Stimulated activated CD8-positive, alpha-beta memory T cell treated with anti-CD3 and anti-CD28 coated beads, Interleukin-15, amount 100 ng/mL, for 24 hours (primary cell): ENCODE measurements around the gene ZFHX2.
"Not testable (repeated sequence)": the region's sequence is repeated elsewhere in the genome, so short reads cannot be mapped to it uniquely, and the experiment has no call there.

ENCODE experiments used
- DNase-seq: peaks from one replicate; pipeline ENCODE4 v3.0.0-alpha.2; 2020; ENCODE audit warnings: low read depth

Gene ZFHX2

DNA sequence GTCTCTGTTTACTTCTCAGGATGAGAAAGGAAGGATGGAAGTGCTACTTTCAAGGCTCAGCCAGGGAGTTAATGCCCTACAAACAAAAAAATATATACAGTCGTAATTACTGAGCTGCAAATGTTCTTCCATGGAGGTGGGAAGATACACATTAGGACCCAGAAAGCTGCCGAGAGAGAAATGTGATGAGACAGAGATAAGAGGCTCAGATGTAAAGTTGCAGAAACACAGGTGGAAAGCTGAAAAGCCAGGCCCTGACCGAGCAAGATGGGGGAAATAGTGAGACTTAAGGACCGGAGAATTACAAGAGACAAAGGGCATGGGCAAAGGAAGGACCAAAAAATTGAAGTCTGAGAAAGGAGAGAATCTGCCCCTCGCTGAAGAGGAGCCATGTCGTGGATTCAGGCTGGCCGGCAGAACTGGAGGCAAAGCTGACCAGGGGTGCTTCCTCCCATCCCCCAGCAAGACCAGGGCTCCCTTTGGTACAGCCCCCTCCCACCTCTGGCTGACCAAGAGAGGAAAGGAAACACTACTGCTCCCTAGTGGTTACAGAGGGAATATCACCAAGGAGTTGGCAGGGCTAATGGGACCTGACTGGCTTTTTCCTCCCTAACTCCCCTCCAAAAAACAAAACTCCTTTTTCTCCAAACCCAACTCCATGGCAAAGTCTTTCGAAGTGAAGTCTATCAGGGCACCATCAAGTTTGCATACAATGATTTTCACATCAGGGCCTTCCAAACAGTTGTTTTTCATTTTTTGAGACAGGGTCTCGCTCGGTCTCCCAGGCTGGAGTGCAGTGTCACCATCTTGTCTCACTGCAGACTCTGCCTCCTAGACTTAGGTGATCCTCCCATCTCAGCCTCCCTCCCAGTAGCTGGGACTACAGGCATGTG lies 12.1 kb downstream of the ZFHX2 start:
- no peak for DNase-seq

DNA sequence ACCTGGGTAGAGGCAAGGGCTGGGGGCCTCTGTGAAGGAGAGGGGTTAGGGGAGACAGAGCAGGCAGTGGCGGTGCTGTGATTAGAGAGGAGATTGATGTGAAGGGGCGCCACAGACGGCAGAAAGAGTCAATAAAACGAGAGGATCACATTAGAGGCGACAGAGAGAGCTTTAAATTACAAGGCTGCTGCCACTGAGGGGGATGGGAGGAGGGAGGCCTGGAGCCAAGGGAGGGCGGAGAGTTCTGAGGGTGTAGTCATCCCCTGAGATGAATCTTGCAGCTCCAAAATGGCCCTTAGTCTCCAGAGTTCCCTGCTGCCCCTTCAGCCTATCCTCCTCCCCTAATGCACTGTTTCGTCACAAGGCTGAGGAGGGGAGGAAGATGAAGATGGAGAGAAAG lies 12.8 kb downstream of the ZFHX2 start:
- DNase-seq = no peak

DNA sequence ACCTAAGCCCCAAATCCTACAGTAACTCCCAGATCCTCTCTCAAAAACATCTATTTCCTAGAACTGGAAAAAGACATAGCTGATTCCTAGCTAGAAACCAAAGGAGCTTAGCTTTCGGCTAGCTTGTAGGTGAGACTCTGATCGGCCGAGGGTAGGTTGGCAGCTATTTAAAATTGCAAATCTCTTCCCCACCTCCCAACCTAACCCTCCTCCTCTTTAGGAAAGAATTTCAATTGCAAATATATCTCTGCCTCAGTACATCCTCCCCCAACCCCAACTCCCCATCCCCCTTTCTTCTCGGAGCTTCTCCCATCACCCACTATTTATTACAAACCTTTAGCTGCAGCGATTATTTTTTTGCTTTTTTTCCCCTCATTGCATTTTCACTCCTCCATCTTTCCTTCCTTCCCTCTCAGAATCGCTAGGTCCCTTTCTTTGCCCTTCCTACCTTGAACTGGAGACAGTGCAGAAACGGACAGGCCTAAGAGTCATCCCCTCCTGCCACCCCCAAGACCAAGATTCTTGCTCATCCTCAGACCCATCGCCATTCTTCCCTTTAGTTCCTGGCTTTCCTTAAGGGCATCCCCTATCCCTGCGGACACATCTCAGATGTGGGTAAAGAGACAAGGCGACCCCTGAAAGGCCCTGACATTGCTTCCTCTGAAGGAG lies 13.4 kb downstream of the ZFHX2 start:
- no peak for DNase-seq

DNA sequence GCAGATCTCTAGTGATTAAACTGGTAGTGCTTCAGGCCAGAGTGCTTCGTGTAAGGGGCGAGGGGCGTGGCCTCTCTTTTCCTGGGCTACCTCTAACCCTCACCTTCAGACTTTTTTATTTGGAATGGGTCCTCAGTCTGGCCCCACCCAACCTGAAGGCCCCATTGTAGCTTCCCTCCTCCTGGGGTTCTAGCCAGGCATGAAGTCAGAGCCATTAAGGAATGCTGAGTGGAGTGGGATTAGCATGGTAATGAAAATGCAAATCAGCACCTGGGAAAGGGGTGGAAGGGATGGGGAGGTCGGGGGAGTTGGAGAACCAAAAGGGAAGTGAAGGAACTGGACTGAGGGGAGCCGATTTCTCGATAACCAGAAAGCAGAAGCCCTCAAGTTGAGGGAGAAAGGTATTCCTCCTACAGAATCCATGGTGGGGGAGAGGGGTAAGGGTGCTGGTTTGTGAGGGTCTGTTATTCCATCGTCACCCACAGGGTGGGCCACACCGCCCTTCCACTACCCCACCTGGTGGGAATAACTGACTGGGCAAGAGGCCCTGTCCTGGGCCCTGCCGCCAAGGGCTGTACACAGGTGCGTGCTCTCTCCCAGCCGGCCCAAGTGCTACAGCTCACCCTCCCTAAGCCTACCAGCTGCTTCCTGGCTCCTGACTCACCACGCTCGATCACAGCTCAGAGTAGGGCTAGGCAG lies 14.1 kb downstream of the ZFHX2 start:
- no peak for DNase-seq

DNA sequence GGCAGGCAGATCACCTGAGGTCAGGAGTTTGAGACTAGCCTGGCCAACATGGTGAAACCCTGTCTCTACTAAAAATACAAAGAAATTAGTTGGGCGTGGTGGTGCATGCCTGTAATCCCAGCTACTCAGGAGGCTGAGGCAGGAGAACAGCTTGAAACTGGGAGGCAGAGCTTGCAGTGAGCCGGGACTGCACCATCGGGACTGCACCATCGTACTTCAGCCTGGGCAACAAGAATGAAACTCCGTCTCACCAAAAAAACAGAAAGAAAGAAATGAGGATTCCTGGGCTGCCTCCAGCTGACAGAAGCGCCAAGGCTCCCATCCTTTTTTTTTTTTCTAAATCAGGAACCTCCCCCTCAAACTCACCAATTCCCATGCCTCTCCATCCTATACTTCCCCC lies 14.7 kb downstream of the ZFHX2 start:
- DNase-seq = not testable (repeated sequence)

DNA sequence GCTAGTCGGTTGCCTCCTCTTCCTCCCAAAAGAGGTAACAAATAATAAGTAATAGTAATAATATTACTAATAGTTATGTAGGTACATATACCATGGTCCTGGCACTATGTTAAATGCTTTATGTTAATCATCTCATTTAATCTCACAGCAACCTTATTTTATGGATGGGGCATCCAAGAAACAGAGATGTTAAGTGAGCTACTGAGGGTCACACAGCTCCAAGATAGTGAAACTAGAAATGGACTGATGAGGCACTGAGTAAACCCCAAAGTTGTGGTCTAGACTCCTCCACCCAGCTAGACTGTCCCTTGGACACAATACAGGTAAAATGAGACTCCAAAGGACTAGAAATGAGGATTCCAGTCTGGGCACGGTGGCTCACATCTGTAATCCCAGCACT lies 15.1 kb downstream of the ZFHX2 start:
- DNase-seq = no peak

DNA sequence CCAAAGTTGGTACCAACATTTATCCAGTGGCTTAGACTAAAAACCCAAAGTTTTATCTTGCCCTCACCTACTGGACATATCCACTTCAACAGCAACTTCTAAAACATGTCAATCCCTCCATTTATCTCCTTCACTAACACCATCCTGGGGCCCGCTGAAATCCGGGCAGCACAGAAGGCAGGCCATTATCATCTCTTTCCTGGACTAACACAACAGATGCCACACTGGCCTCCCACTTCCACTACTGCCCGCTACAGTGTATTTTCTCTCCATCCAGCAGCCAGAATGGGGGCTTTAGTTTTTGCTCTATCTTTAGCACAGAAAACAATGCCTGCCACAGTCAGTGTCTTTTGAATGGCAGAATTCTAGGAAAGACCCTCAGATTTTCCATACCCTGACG lies 15.6 kb downstream of the ZFHX2 start:
- no peak for DNase-seq

DNA sequence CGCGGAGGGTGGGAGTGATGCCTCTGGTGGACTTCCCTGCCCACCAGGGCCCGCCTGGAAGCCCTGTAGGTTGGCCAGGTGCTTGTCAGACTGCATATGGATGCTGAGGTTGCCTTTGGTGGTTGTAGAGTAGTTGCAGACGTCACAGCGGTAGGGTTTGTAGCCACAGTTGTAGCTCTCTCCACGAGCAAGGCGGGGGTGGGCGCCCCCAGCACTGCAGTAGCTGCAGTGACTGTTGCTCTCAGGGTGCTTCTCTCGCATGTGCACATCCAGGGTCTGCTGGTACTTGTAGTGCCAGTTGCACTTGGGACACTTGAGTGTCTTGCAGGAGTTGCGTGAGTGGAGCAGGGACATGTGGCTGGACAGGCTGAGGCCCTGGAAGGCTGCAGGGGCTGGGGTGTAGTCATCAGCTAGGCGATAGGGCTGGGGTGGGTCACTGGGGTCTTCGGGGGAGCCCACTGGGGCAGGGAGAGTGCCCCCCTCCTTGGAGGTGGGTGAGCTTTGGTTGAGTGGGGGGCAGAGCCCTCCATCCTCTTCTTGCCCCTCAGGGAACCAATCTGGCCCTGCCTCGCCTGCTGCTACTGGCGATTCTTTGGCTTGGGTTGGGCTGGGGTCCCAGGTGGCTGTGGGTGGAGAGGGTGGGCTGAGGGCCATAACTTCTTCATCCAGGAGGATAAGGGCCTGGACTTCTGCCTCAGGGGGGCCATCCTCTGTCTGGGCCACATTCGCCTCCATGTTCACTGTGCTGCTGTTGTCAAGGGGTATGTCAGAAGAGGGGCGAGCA lies 17.7 kb downstream of the ZFHX2 start:
- DNase-seq = no peak

DNA sequence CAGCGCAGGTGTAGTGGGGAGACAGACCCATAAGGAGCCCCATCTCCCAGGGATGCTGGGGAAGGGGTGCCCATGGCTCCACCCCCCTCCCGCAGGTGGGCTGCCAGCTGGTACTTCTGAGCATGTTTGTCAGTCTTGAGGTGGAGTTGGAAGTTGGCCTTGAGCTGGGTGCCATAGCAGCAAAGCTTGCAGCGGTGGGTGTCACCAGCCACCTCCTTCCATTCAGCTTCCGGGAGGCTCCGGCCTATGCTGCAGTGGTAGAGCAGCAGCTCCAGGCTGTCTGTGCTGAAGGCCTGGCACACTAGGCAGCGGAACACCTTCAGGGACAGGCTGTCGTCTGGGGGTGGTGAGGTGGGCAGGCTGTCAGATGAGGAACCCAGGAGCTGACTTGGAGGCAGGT lies 18.9 kb downstream of the ZFHX2 start:
- DNase-seq = no peak

DNA sequence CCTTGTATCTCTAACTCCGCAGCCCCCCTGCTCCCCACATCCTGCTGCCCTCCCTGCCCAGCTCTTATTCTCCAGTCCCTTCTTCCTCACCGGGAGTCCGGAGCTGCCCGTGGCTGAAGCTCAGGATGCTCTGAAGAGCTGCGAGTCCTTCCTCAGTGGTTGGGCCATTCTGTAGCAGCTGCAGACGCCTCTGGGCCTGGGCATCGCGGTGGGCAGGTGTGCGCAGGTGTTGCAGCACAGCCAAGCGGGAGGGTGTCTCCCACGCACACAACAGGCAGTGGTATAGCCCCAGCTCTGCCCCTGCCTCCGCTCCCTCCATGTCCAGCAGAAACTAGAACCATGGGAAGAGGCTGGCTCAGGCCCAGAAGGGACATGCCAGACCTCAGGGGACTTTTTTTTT lies 20.2 kb downstream of the ZFHX2 start:
- DNase-seq = no peak

DNA sequence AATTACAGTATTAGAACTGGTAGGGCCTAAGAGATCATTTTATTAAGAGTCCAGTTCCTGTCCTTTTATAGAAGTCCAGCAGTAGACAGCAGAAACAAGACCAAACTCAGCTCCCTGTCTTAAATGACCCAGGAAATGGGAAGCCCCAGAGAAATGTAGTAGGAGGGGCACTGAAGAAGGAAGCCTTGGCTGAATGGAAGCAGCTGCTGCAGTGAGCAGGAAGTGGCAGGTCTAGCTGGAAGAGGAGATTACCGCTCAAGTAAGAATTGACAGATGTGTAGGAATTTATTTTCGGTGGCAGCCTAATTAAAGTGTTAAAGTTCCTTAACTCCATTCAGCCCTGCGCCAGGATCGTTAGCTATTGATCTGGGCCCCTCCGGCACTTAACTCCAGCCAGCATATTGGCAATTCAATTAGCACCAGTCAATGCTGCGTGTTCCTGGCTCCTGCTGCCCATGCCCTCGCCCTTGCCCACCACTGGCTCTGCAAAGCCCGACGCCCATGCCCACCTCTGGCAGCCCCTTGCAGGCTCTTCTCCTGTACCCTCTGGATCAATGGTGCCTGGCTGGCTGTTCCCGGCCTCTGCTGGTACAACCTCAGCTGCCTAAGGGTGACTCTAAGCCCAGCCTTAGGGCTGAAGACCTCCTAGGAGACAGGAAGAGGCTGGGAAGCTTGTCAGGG lies 21.1 kb downstream of the ZFHX2 start:
- no peak for DNase-seq

DNA sequence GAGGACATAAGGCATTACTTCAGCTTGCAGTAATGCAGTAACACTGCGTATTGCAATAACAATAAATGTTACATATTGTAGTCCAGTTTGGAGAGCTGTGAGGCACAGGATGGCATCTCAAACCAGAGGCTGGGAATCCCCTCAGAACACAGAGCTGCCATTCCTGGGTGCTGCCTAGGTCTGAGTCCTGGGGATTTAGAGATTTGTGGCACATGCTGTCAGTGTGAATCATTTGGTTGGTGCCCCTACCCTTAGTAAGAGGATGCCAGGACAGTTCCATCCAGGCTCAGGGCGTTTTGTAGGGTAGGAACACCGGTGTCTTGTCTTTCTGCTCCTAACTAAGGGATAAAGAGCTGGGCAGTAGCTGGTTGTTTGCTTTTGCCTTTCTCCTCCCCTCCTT lies 22.5 kb downstream of the ZFHX2 start:
- DNase-seq = no peak

DNA sequence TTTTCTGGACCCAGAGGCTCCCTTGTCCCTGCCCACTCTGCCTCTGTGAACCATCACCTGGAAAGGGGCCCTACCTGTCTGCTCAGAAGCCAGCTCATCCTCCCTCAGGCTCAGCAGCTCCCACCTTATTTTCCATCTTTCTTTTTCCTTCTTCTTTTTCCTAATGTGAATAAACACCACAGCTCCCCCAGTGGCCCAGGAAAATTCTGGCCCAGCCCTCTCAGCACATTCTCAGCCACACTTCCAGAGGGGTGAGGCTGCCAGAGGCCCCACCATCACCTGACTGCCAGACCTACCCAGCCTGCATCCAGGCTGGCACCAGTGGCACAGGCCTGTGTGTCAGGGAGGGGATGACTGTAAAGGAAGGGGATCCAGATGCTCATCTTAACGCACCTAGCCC lies 23.0 kb downstream of the ZFHX2 start:
- no peak for DNase-seq

DNA sequence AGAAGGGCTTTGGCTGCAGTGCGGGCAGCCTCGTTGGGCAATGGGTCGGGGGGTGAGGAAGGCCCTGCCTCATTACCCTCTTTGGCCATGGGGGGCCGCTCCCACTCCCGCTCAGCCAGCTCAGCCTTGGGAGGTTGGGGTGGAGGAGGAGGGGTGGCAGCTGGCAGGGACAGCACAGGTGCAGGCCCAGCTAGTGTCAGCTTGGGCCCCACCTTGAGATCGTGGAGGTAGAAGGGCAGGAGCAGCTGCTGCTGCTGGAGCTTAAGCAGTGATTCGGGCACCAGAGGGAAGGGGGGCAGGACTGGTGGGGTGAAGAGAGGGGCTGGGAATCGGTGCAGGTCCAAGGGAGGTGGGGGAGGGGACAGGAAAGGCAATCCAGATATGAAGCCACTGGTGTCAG lies 26.0 kb downstream of the ZFHX2 start:
- no peak for DNase-seq

DNA sequence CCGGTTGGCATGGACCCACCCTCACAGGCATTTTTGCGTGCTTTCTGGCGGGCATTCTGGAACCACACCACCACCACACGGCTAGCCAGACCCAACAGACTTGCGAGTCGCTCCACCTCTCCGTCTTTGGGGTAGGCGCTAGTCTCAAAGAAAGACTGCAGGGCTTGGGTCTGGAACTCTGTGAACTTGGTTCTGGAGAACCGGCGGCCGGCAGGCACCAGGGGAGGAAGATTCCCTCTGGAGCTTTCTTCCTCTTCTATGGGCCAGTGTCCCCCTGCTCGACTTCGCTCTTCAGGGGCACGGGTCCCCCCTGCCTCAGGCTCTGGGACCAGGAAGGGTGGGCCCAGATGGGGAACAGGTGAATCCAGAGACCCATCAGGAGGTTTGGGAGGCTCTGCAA lies 26.6 kb downstream of the ZFHX2 start:
- no peak for DNase-seq

DNA sequence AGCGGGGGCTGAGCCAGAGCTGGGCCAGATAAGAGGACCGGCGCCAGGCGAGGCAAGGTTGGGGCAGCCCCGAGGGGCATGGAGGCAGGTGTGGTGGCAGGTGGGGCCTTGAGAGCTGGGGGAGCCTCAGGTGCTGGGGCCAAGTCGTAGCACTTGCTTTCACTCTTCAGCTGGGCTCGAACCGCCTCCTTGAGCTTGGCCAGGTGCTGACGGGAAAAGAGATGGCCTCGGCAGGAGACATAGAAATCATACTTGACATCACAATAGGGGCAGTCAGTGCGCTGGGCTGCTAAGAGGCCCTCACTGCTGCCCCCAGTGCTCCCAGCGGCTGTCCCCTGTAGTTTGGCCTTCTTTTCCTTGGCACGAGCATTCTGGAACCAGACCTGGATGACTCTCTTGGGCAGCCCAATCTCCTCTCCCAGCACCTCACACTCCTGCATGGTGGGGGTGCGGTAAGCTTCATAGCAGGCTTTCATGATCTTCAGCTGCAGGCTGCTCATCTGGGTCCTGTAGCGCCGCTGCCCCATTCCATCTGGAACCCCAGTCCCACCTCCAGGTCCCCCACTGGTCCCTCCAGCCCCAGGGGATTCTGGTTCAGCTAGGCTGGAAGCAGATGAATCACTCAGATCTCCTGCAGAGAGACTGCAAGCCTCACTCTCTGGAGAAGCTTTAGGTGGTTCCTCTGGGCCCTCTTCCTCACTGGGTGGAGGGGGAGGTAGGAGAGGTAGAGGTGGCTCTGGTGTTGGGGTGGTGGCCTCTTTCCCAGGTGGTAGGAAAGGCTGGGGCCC lies 28.1 kb downstream of the ZFHX2 start:
- DNase-seq = no peak

DNA sequence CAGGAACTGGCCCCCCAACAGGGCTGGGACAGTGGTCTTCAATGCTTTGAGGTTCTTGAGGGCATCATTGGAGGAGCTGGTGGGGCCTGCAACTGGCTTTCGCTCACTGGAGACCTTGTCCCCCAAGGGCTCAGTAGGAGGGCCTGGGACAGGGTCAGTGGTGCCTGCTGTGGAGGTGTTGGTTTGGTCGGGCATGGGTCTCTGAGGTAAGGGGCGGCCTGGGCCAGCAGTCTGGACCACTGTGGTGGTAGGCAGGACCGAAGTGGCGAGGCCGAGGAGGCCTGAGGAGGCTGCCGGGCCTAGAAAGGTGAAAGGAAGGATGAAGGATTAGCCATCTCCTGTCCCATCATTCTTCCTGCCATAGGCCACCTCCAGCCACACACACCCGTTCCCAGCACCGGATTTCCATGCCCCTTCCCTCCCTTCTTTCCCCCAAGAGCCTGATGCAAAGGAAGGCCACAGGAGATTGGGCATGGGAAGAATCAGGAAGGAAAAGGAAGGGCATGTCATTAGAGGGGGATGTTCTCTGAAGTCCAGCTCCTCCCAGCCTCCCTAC lies 28.8 kb downstream of the ZFHX2 start:
- no peak for DNase-seq

DNA sequence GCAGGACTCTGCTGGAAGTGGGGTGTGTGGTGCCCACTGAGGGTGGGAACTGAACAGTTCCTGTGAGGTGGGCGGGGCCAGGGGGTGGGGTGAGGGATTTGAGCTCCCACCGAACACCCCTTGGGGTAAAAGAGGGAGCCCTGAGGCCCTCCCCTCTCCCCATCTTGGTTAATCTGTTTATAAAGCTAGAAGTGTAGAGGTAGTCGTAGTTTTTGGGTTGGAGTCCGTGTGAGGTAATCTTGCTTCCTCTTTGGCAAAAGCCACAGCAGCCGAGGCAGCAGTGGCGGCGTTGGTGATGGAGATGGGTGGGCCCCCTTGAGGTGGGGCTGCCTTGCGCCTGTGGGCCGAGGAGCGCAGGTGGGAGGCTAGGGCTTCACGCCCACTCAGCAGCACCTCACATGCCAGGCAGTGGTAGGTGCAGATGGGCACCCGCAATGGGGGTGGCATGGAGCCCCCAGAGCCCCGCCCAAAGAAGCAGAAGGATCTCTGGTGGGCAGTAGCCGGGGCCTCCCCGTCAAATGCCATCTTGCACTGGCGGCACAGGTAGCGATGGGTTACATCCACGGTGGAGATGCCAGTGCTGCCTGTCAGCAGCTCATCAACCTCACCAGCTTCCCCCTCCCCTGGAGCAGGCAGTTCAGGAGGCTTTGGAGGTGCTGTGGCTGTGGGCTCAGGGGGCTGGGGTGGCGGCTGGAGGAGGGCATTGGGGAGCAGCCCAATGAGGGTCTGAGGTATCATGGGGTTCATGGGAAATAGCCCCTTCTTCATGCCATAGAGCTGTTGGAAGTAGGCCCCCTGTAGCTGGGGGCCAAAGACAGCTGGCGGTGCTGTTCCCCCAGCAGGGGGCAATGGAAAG lies 29.6 kb downstream of the ZFHX2 start:
- no peak for DNase-seq

DNA sequence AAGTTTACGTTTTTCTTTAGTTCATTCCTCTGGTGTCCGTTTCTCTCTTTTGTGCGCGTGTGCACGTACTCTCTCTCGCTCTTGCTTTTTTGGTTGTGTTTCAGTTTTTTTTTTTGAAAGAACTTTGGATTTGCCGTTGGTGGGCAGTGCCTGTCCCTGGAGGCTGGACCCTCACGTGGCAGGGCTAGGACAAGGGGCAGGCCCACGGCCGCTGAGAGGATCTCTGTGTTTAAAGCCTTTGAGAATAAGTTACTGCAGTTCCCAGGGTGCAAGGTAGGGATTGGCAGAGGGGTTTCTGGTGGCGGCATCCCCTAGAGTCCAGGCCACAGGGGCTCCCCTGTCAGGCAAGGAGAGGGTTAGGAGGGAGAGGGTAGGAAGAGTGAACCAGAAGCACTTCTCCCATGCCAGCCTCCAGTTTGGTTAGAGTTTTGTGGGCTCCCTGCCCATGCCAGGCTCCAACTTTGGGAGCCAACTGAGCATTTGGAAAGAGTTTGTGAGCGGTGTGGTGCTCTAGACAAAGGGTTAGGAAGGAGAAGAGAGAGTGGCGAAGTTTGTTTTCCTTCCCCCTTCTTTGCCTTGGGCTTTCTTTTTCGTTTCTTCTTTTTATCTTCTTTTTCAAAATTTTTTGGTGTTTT lies 30.5 kb downstream of the ZFHX2 start:
- no peak for DNase-seq
